Pancreas (tissue), 10 donors: ENCODE measurements around the gene TMEM250. TPM values are rescaled to one million over a fixed set of nuclear protein-coding genes. Genes with fewer than 3 reads are reported as not detected.
A peak's percentile ranks its signal among the peaks of the same experiment; 100 is the strongest.

Experiments used
- ATAC-seq, 4 donors: fragments of 200-7000 bp; cut with Tn5 transposase; one replicate each; pipeline versions ENCODE4 v1.8.0 to v1.9.1; 2020; ENCODE audit warnings: mild to moderate bottlenecking in 4 of 4, moderate library complexity in 4 of 4
- DNase-seq, 6 donors: peaks; one replicate each; pipeline ENCODE4 v3.0.0-alpha.2; 2020
- FAIRE-seq: peaks from 2 replicates; lab custom pipeline; 2012; peaks lifted over from hg19 to GRCh38; lab: Jason Lieb, UNC
- H3K27ac ChIP-seq, 4 donors: fragments of 200-600 bp; sonication (generic); 1 replicate in 3 of 4; 2 replicates in 1 of 4; pipeline versions ENCODE4 v1.5.0 to v1.8.0; 2020
- H3K27me3 ChIP-seq, 4 donors: fragments of 200-600 bp; one replicate each; pipeline ENCODE4 v1.8.0; 2021
- H3K36me3 ChIP-seq, 3 donors: fragments of 200-600 bp; sonication (generic) in 1 of 3; one replicate each; pipeline versions ENCODE4 v1.5.0 to v1.8.0; 2020 to 2021
- H3K4me1 ChIP-seq, 3 donors: fragments of 200-600 bp; one replicate each; pipeline ENCODE4 v1.8.0; 2021
- H3K4me3 ChIP-seq, 4 donors: fragments of 200-600 bp; sonication (generic) in 2 of 4; one replicate each; pipeline versions ENCODE4 v1.5.0 to v1.8.0; 2020 to 2021
- H3K9me3 ChIP-seq, 4 donors: fragments of 200-600 bp; one replicate each; pipeline ENCODE4 v1.8.0; 2021
- WGBS, 2 donors: extraction: QIAGEN DNeasy Blood & Tissue Kit; methylation state at CpG; one replicate each; pipeline ENCODE4 v1.1.7; 2013; 5-methylcytosine and 5-hydroxymethylcytosine counted together
- intact Hi-C, 3 donors: fragments of 100-400 bp; cut with DNase I; formaldehyde crosslinking; loops; one replicate each; pipeline versions ENCODE4 v1.11.1 to v1.14.2; 2022
- polyA plus RNA-seq, 2 donors: library from polyadenylated mRNA; stranded (reverse); fragments of 200-250 nt; gene quantifications; one replicate each; pipeline ENCODE4 v1.2.3, GENCODE V29; 2013
- total RNA-seq, 6 donors: library from RNA; stranded (reverse); fragmentation: NEBNext Ultra II Directional in 4 of 6; extraction: Animal tissue kit (Norgen Biotek cat#: 25700) in 4 of 6; gene quantifications; one replicate each; pipeline versions ENCODE4 v1.2.1 to v1.2.4, GENCODE V29; 2021 to 2023
- TF ChIP-seq, protein P1 (sequence below), 4 donors: fragments of 200-600 bp; sonication (generic) in 3 of 4; IDR thresholded peaks; one replicate each; pipeline versions ENCODE4 v1.5.0 to v1.8.0; 2021; ENCODE audit warnings: antibody characterized with exemption in 4 of 4
- donor health status: healthy with polysubstance abuse.
- donor health status: DM: no; HTN: no; CAD: no; lungs with moderate emphysema.
- donor health status: DM: no; HTN: no; CAD: no.
- donor health status: control.
- donor health status: control.
- donor health status: Bipolar disorder and iron deficiency.
- donor health status: DM: yes; HTN: yes; CAD: no.
- donor health status: DM: no; HTN: no; CAD: no.
- donor health status: DM: no; HTN: no; CAD: no.
- donor health status: DM: yes; HTN: yes; CAD: no.

Gene TMEM250
- total and polyA plus RNA-seq, 8 donors, result 8.0 to 17.8 (median 11.8) TPM

DNA sequence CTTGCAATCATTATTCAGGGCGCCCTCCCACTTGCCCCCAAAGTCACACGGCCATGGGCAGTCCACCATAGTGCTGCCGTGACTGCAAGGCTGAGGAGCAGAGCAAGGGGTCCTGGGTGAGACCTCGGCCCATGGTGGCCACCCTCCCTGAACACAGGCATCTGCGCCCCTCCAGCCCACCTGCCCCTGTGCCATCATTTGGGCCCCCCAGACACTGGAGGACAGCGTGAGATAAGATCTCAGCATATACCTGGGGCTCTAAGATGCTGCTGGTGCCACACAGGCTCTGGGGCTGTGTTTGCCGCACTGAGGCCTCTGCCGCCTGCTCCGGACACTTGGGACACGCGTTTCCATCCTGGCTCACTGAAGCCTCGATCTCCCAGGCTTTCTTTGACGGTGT is 3.5 kb downstream of the TMEM250 start:
- DNase-seq (peak in 1 of 6 donors; percentile 60), FAIRE-seq (no peak), ATAC-seq (no peak)
- intact Hi-C loops, result no loop called here
- H3K27me3 ChIP-seq, result no peaks in the 10 kb centered on the region
- 93% methylated on average over 13 of the region's 13 CpGs for whole genome bisulfite sequencing, 2 donors
- H3K27ac ChIP-seq, result no peak overlapping the region
- no peak overlapping the region for H3K4me3 ChIP-seq
- no peaks in the 10 kb centered on the region for H3K9me3 ChIP-seq
- TF ChIP-seq, protein P1, sequence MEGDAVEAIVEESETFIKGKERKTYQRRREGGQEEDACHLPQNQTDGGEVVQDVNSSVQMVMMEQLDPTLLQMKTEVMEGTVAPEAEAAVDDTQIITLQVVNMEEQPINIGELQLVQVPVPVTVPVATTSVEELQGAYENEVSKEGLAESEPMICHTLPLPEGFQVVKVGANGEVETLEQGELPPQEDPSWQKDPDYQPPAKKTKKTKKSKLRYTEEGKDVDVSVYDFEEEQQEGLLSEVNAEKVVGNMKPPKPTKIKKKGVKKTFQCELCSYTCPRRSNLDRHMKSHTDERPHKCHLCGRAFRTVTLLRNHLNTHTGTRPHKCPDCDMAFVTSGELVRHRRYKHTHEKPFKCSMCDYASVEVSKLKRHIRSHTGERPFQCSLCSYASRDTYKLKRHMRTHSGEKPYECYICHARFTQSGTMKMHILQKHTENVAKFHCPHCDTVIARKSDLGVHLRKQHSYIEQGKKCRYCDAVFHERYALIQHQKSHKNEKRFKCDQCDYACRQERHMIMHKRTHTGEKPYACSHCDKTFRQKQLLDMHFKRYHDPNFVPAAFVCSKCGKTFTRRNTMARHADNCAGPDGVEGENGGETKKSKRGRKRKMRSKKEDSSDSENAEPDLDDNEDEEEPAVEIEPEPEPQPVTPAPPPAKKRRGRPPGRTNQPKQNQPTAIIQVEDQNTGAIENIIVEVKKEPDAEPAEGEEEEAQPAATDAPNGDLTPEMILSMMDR (IDR thresholded peaks at IDR 0.05), result no peak
- peaks cover 0 to 6% (median 0%) of the 10 kb centered on the region in 3 donors for H3K36me3 ChIP-seq
- peaks cover 4 to 17% (median 12%) of the 10 kb centered on the region in 3 donors for H3K4me1 ChIP-seq

DNA sequence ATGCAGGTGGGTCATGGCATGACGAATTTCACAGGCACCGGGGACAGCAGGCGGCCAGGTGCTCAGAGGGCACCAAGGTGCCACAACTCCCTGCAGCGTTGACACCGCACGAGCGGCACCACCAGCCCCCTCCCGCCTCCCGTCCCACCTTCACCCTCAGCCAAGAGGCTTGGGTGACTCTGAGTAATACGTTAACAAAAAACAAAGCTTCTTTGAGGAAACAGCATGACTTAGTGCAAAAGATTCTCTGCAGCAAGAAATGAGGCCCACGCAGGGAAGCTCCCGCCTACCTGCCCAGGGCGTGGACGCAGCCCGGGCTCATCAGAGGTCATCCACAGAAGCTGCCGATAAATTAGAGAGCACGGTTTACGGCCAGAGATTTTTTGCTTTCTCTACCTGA is 4.1 kb downstream of the TMEM250 start:
- Histone ChIP-seq H3K9me3 (no peaks in the 10 kb centered on the region), H3K4me1 (peaks cover 4 to 18% (median 15%) of the 10 kb centered on the region in 3 donors), H3K36me3 (peaks cover 0 to 6% (median 0%) of the 10 kb centered on the region in 3 donors), H3K27me3 (no peaks in the 10 kb centered on the region), H3K27ac (no peak overlapping the region), H3K4me3 (no peak overlapping the region)
- intact Hi-C loops, result no loop called here
- ATAC-seq (no peak), DNase-seq (no peak), FAIRE-seq (no peak)
- TF ChIP-seq, protein P1 (IDR thresholded peaks at IDR 0.05), result no peak
- WGBS, 2 donors, result 94 to 97% methylated on average over 18 of the region's 18 CpGs

GRCh38 chr9:136112541-136112940 is 6.1 kb downstream of the TMEM250 start:
- intact Hi-C loops, result no loop called here
- DNase-seq (no peak), ATAC-seq (no peak), FAIRE-seq (no peak)
- no peaks in the 10 kb centered on the region for H3K27me3 ChIP-seq
- H3K27ac ChIP-seq, result no peak overlapping the region
- H3K9me3 ChIP-seq, result no peaks in the 10 kb centered on the region
- H3K4me3 ChIP-seq, result no peak overlapping the region
- TF ChIP-seq, protein P1 (IDR thresholded peaks at IDR 0.05), result no peak
- peaks cover 9 to 16% (median 9%) of the 10 kb centered on the region in 3 donors for H3K4me1 ChIP-seq
- peaks cover 0 to 6% (median 0%) of the 10 kb centered on the region in 3 donors for H3K36me3 ChIP-seq
- WGBS, 2 donors, result 73 to 87% methylated on average over 11 of the region's 11 CpGs

- intact Hi-C loops, result no loop called here
- Histone ChIP-seq H3K4me3 (no peak overlapping the region), H3K36me3 (peaks cover 0 to 6% (median 0%) of the 10 kb centered on the region in 3 donors), H3K27me3 (no peaks in the 10 kb centered on the region), H3K4me1 (peaks cover 5 to 10% (median 5%) of the 10 kb centered on the region in 3 donors), H3K9me3 (no peaks in the 10 kb centered on the region), H3K27ac (no peak overlapping the region)
- no peak for DNase-seq
- no peak for ATAC-seq
- 77 to 84% methylated on average over 16 of the region's 16 CpGs for WGBS, 2 donors
- FAIRE-seq, result no peak
- TF ChIP-seq, protein P1 (IDR thresholded peaks at IDR 0.05), result no peak
These were observed 6.8 kb downstream of the TMEM250 start for GRCh38 chr9:136111910-136112309.

- ATAC-seq, result no peak
- Histone ChIP-seq H3K27me3 (no peaks in the 10 kb centered on the region), H3K27ac (no peak overlapping the region), H3K4me1 (peaks cover 5 to 10% (median 5%) of the 10 kb centered on the region in 3 donors), H3K9me3 (no peaks in the 10 kb centered on the region), H3K4me3 (no peak overlapping the region), H3K36me3 (peaks cover 0 to 6% (median 0%) of the 10 kb centered on the region in 3 donors)
- intact Hi-C loops, result no loop called here
- TF ChIP-seq, protein P1 (IDR thresholded peaks at IDR 0.05), result no peak
- 87 to 97% methylated on average over 22 of the region's 22 CpGs for WGBS, 2 donors
- no peak for DNase-seq
- no peak for FAIRE-seq
These were observed 7.5 kb downstream of the TMEM250 start for GRCh38 chr9:136111190-136111589.
